ENCODE measurements around the gene VBP1. TPM values are rescaled to one million over a fixed set of nuclear protein-coding genes. Genes with fewer than 3 reads are reported as not detected.
"Not testable (repeated sequence)": the region's sequence is repeated elsewhere in the genome, so short reads cannot be mapped to it uniquely, and the experiment has no call there.

VBP1 gene
- total RNA-seq, 1 donor from 2014 or later = 63.9 TPM

DNA sequence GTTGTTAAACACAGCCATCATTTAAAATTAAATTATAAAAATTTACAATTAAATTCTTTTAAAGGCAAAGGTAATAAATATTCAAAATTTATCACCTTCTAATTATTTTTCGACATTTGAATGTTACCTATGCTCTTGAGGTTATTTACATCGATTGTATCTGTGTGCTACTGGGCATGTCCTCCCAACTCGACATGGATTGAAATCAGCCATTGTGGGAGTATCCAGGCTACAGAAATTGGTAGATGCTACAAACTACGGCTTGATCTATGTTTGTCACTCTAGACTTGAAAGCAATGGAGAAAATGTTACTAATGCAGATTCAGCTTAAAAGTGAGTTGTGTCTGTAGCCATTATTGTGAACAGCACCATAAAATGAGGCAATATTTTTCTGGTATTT is 2.5 kb upstream of the VBP1 start:
- Histone ChIP-seq H3K36me3 (no peaks in the 10 kb centered on the region), H3K4me1 (peaks cover 30% of the 10 kb centered on the region), H3K4me3 (no peak overlapping the region), H3K27me3 (ENCODE audit: low read depth) (no peaks in the 10 kb centered on the region), H3K9me3 (replicated peaks) (no peaks in the 10 kb centered on the region), H3K27ac (replicated peaks) (no peak overlapping the region)
- TF ChIP-seq, protein P1, sequence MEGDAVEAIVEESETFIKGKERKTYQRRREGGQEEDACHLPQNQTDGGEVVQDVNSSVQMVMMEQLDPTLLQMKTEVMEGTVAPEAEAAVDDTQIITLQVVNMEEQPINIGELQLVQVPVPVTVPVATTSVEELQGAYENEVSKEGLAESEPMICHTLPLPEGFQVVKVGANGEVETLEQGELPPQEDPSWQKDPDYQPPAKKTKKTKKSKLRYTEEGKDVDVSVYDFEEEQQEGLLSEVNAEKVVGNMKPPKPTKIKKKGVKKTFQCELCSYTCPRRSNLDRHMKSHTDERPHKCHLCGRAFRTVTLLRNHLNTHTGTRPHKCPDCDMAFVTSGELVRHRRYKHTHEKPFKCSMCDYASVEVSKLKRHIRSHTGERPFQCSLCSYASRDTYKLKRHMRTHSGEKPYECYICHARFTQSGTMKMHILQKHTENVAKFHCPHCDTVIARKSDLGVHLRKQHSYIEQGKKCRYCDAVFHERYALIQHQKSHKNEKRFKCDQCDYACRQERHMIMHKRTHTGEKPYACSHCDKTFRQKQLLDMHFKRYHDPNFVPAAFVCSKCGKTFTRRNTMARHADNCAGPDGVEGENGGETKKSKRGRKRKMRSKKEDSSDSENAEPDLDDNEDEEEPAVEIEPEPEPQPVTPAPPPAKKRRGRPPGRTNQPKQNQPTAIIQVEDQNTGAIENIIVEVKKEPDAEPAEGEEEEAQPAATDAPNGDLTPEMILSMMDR (IDR thresholded peaks at IDR 0.05; ENCODE audit: borderline replicate concordance) = no peak
- DNase-seq = no peak
- intact Hi-C loops (cut with micrococcal nuclease) = no loop called here

DNA sequence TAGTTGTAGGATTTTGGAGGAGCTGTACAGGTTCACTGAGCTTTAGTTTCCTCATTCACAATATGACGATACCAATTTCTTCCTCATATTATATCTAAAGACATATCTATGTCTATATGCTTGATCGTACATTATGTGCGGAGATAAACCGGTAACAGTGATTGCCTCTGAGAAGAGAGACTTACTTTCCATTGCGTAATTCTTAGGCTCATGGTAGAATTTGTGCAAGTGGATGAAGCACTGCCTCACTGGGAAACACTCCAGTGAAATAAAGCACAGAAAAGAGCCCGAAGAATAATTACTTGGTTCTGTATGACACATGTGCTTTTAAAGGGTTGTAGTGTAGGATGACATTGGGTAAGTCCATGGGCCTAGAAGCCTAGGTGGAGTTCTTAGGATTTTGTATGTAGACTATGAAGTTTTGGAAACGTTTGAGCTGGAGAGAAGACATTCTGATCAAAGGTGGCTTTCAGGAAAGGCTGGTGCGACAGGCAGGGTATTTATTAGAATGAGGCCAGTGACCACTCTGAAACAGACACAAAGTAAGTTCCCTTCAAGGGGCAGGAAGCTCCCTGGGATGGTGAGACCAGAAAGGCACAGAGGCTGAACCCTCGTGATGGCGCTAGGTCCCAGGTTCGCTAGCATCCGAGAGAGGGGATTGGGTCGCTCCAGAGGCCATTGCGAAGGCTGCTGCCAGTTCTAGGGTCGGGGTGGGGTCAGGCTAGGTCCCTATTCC is 649 bp upstream of the VBP1 start:
- Histone ChIP-seq H3K27me3 (ENCODE audit: low read depth) (no peaks in the 10 kb centered on the region), H3K36me3 (peaks cover 4% of the 10 kb centered on the region), H3K4me3 (peak overlapping the region; percentile 78), H3K4me1 (peaks cover 35% of the 10 kb centered on the region), H3K27ac (replicated peaks) (peak overlapping the region; percentile 91), H3K9me3 (replicated peaks) (no peaks in the 10 kb centered on the region)
- TF ChIP-seq, protein P1 (IDR thresholded peaks at IDR 0.05; ENCODE audit: borderline replicate concordance) = no peak
- DNase-seq = no peak
- intact Hi-C loops (cut with micrococcal nuclease) = no loop called here

DNA sequence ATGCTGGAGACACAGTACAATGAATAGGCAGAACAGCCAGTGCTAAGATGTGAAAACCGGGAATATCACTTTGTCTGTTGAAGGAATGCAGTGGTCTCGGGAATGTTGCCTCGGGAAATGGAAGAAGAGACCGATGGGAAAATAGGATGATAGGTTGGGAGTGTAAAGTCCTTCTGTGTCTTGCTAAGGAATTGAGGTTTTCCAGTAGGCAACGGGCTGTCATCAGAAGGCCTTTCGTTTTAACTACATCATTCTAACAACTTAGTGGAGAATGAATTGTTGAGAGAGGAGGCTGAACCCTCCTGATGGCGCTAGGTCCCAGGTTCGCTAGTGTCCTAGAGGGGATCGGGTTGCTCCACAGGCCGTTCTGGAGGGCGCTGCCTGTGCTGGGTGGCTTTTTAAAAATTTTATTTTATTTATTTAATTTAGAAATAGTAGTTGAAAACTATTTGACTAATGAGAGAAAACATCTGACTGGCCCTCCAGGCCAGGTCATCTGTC is 730 bp downstream of the VBP1 start:
- H3K36me3 ChIP-seq = peaks cover 11% of the 10 kb centered on the region
- peak overlapping the region; percentile 91 for H3K27ac ChIP-seq (replicated peaks)
- TF ChIP-seq, protein P1 (IDR thresholded peaks at IDR 0.05; ENCODE audit: borderline replicate concordance) = no peak
- intact Hi-C loops (cut with micrococcal nuclease) = no loop called here
- H3K27me3 ChIP-seq (ENCODE audit: low read depth) = no peaks in the 10 kb centered on the region
- H3K4me1 ChIP-seq = peaks cover 35% of the 10 kb centered on the region
- peak overlapping the region; percentile 78 for H3K4me3 ChIP-seq
- DNase-seq = no peak
- no peaks in the 10 kb centered on the region for H3K9me3 ChIP-seq (replicated peaks)

DNA sequence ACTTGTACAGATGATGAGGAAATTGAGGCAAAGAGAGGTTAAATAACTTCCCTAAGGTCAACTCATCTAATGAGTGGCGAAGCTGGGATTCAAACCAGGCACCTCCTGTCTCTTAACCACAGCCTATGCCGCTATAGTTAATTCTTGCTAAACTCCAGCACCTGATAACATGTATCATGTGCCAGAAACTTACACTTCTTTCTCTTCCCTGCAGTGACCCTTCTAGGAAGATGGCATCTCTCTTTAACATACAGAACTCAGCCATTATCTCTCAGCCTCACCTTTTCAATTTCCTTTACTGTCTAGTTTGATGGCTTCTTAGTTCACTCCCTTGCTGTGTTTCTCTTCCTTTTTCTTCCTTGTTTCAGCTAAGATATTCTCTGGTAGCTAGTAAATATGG is 2.5 kb downstream of the VBP1 start:
- TF ChIP-seq, protein P1 (IDR thresholded peaks at IDR 0.05; ENCODE audit: borderline replicate concordance) = no peak
- Histone ChIP-seq H3K36me3 (peaks cover 11% of the 10 kb centered on the region), H3K4me3 (no peak overlapping the region), H3K9me3 (replicated peaks) (no peaks in the 10 kb centered on the region), H3K27ac (replicated peaks) (no peak overlapping the region), H3K4me1 (peaks cover 35% of the 10 kb centered on the region), H3K27me3 (ENCODE audit: low read depth) (no peaks in the 10 kb centered on the region)
- DNase-seq = no peak
- intact Hi-C loops (cut with micrococcal nuclease) = no loop called here

DNA sequence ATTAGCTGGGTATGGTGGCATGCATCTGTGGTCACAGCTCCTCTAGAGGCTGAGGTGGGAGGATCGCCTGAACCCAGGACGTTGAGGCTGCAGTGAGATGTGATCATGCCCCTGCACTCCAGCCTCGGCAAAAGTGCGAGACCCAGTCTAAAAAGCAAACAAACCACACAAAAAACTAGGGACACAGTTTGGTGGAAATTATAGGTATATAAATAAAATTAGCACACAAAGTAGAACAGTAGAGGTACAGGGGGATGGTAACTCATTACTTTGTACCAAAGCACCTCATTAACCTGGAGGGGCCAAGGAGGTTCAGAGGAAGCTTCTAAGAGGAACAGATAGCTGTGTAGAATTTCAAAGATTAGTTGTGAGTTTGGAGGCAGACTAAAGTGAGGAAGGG is 5.1 kb downstream of the VBP1 start:
- intact Hi-C loops (cut with micrococcal nuclease) = no loop called here
- Histone ChIP-seq H3K9me3 (replicated peaks) (no peaks in the 10 kb centered on the region), H3K27ac (replicated peaks) (no peak overlapping the region), H3K36me3 (peaks cover 11% of the 10 kb centered on the region), H3K27me3 (ENCODE audit: low read depth) (no peaks in the 10 kb centered on the region), H3K4me1 (peaks cover 28% of the 10 kb centered on the region), H3K4me3 (no peak overlapping the region)
- no peak for DNase-seq
- TF ChIP-seq, protein P1 (IDR thresholded peaks at IDR 0.05; ENCODE audit: borderline replicate concordance) = no peak

DNA sequence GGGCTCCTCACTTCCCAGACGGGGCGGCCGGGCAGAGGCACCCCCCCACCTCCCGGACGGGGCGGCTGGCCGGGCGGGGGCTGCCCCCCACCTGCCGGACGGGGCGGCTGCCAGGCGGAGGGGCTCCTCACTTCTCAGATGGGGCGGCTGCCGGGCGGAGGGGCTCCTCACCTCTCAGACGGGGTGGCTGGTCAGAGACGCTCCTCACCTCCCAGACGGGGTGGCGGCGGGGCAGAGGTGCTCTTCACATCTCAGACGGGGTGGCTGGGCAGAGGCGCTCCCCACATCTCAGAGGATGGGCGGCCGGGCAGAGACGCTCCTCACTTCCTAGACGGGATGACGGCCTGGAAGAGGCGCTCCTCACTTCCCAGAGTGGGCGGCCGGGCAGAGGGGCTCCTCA is 7.5 kb downstream of the VBP1 start:
- H3K27ac ChIP-seq (replicated peaks); H3K4me3 ChIP-seq; H3K4me1 ChIP-seq; intact Hi-C loops (cut with micrococcal nuclease); H3K9me3 ChIP-seq (replicated peaks); DNase-seq; H3K27me3 ChIP-seq (ENCODE audit: low read depth): not testable (repeated sequence)
- peaks cover 27% of the 10 kb centered on the region for H3K36me3 ChIP-seq

Measured in left ventricle myocardium inferior (tissue), 1 donor.